OCI-M2 (cell line): ENCODE results near the gene TEX22.

ENCODE experiments used
- DNase-seq: peaks from one replicate; lab custom pipeline; 2025; ENCODE audit not compliant: unreplicated experiment; lab: John Stamatoyannopoulos, UW

Gene TEX22

GRCh38 chr14:105384041-105384557 lies 14.2 kb upstream of the TEX22 start:
- DNase-seq = no peak

GRCh38 chr14:105384605-105385321 lies 13.6 kb upstream of the TEX22 start:
- no peak for DNase-seq

GRCh38 chr14:105385322-105385637 lies 13.1 kb upstream of the TEX22 start:
- no peak for DNase-seq

- DNase-seq = no peak
These were observed 12.5 kb upstream of the TEX22 start for GRCh38 chr14:105385698-105386365.

GRCh38 chr14:105386581-105387529 lies 11.5 kb upstream of the TEX22 start:
- no peak for DNase-seq

GRCh38 chr14:105387530-105387922 lies 10.8 kb upstream of the TEX22 start:
- DNase-seq = no peak

GRCh38 chr14:105388110-105388951 lies 10.0 kb upstream of the TEX22 start:
- no peak for DNase-seq

- DNase-seq = no peak
These were observed 9.4 kb upstream of the TEX22 start for GRCh38 chr14:105388976-105389375.

- DNase-seq = no peak
These were observed 8.8 kb upstream of the TEX22 start for GRCh38 chr14:105389534-105389933.

GRCh38 chr14:105389976-105390848 lies 8.1 kb upstream of the TEX22 start:
- no peak for DNase-seq

- no peak for DNase-seq
These were observed 7.4 kb upstream of the TEX22 start for GRCh38 chr14:105390849-105391500.

- DNase-seq = no peak
These were observed 6.8 kb upstream of the TEX22 start for GRCh38 chr14:105391541-105391940.

- DNase-seq = no peak
These were observed 5.9 kb upstream of the TEX22 start for GRCh38 chr14:105392131-105393090.

- DNase-seq = no peak
These were observed 5.2 kb upstream of the TEX22 start for GRCh38 chr14:105393151-105393550.

GRCh38 chr14:105394714-105395537 lies 3.4 kb upstream of the TEX22 start:
- no peak for DNase-seq

GRCh38 chr14:105395538-105395854 lies 2.8 kb upstream of the TEX22 start:
- no peak for DNase-seq

- no peak for DNase-seq
These were observed 897 bp upstream of the TEX22 start for GRCh38 chr14:105397350-105397931.
